Measurements from ENCODE around the gene ARHGAP45. TPM values are rescaled to one million over a fixed set of nuclear protein-coding genes. Genes with fewer than 3 reads are reported as not detected.
A peak's percentile ranks its signal among the peaks of the same experiment; 100 is the strongest.

Gene ARHGAP45
- total RNA-seq, 4 donors from 2014 or later, result 11.5 to 13.4 (median 12.6) TPM

DNA sequence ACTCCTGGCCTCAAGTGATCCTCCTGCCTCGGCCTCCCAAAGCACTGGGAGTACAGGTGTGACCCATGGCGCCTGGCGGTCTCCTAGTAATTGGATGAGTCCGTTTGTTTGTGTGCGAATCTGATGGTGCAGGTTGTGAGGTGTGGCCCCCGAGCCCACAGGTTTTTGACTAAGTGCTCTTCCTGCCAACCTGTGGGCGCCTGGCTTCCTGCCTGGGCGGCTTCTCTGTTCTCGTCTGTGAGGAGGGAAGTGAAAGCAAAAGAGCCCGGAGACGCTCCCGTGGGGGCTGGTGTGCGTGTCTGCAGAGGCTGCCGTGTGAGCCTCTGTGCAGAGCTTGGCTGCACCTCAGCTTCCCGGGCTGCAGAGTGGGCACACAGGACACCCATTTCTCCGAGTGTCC lies 10.0 kb downstream of the ARHGAP45 start:
- TF ChIP-seq EP300 (IDR thresholded peaks at IDR 0.05) (no peak), POLR2A (IDR thresholded peaks at IDR 0.05) (no peak), POLR2AphosphoS5 (IDR thresholded peaks at IDR 0.05) (no peak)
- TF ChIP-seq, protein P1, sequence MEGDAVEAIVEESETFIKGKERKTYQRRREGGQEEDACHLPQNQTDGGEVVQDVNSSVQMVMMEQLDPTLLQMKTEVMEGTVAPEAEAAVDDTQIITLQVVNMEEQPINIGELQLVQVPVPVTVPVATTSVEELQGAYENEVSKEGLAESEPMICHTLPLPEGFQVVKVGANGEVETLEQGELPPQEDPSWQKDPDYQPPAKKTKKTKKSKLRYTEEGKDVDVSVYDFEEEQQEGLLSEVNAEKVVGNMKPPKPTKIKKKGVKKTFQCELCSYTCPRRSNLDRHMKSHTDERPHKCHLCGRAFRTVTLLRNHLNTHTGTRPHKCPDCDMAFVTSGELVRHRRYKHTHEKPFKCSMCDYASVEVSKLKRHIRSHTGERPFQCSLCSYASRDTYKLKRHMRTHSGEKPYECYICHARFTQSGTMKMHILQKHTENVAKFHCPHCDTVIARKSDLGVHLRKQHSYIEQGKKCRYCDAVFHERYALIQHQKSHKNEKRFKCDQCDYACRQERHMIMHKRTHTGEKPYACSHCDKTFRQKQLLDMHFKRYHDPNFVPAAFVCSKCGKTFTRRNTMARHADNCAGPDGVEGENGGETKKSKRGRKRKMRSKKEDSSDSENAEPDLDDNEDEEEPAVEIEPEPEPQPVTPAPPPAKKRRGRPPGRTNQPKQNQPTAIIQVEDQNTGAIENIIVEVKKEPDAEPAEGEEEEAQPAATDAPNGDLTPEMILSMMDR (IDR thresholded peaks at IDR 0.05), result no peak
- DNase-seq (ENCODE audit: low spot score in 2 of 2), result peak in 1 of 2 donors; percentile 77
- Histone ChIP-seq H3K27ac (no peak overlapping the region), H3K4me1 (peaks cover 37% of the 10 kb centered on the region), H3K9me3 (no peaks in the 10 kb centered on the region), H3K36me3 (peaks cover 12% of the 10 kb centered on the region), H3K4me3 (peak overlapping the region; percentile 31), H3K27me3 (no peaks in the 10 kb centered on the region)
- 28% methylated on average over 12 of the region's 16 CpGs for WGBS

DNA sequence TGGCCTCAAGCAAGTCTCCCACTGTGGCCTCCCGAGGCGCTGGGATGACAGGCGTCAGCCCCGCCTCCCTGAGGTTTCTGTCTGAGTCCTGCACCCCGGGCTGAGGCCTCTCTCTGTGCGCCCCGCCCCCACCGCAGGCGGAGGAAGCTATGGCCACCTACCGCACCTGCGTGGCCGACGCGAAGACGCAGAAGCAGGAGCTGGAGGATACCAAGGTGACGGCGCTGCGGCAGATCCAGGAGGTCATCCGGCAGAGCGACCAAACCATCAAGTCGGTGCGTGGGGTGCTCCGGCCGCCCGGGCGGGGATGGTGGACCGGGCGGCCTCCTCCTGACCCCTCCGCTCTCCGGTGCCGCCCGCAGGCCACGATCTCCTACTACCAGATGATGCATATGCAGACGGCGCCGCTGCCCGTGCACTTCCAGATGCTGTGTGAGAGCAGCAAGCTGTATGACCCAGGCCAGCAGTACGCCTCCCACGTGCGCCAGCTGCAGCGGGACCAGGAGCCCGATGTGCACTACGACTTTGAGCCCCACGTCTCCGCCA lies 12.7 kb downstream of the ARHGAP45 start:
- H3K9me3 ChIP-seq, result no peaks in the 10 kb centered on the region
- H3K4me1 ChIP-seq, result peaks cover 37% of the 10 kb centered on the region
- no peaks in the 10 kb centered on the region for H3K27me3 ChIP-seq
- DNase-seq (ENCODE audit: low spot score in 2 of 2), result no peak
- no peak overlapping the region for H3K4me3 ChIP-seq
- H3K27ac ChIP-seq, result no peak overlapping the region
- TF ChIP-seq EP300 (IDR thresholded peaks at IDR 0.05), result no peak
- TF ChIP-seq, protein P1 (IDR thresholded peaks at IDR 0.05), result no peak
- TF ChIP-seq POLR2AphosphoS5 (IDR thresholded peaks at IDR 0.05), result no peak
- no peak for TF ChIP-seq POLR2A (IDR thresholded peaks at IDR 0.05)
- H3K36me3 ChIP-seq, result peaks cover 12% of the 10 kb centered on the region
- WGBS, result 92% methylated on average over 45 of the region's 45 CpGs

DNA sequence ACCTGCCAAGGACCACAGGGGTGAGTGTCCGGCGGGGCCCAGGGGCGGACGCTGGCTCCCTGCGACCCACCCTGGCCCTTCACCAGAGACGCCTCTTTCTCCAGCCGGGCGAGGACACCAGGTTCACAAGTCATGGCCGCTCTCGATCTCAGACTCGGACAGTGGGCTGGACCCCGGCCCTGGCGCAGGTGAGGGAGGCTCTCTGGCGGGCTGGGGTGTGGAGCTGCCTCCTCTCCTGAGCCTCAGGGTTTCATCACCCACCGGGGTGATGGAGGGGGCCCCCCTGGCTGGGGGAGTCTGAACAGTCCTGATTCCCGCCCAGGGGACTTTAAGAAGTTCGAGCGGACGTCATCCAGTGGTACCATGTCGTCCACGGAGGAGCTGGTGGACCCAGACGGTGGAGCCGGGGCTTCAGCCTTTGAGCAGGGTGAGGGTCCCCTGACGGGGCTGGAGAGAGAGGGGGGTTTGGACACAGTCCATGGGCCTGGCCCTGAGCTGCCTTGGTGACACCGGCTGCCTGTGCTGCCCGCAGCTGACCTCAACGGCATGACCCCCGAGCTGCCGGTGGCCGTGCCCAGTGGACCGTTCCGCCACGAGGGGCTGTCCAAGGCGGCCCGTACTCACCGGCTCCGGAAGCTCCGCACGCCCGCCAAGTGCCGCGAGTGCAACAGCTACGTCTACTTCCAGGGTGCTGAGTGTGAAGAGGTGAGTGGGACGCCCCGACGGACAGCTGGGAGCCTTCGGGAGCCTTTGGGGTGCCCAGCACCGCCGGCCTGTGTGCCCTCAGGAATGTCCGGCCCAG lies 13.6 kb downstream of the ARHGAP45 start:
- no peaks in the 10 kb centered on the region for H3K9me3 ChIP-seq
- no peaks in the 10 kb centered on the region for H3K27me3 ChIP-seq
- peaks cover 40% of the 10 kb centered on the region for H3K4me1 ChIP-seq
- peak in 1 of 2 donors; percentile 70 for DNase-seq (ENCODE audit: low spot score in 2 of 2)
- H3K27ac ChIP-seq, result no peak overlapping the region
- TF ChIP-seq, protein P1 (IDR thresholded peaks at IDR 0.05), result no peak
- TF ChIP-seq EP300 (IDR thresholded peaks at IDR 0.05) (no peak), POLR2AphosphoS5 (IDR thresholded peaks at IDR 0.05) (no peak), POLR2A (IDR thresholded peaks at IDR 0.05) (no peak)
- no peak overlapping the region for H3K4me3 ChIP-seq
- H3K36me3 ChIP-seq, result peaks cover 12% of the 10 kb centered on the region
- 91% methylated on average over 32 of the region's 50 CpGs for WGBS

DNA sequence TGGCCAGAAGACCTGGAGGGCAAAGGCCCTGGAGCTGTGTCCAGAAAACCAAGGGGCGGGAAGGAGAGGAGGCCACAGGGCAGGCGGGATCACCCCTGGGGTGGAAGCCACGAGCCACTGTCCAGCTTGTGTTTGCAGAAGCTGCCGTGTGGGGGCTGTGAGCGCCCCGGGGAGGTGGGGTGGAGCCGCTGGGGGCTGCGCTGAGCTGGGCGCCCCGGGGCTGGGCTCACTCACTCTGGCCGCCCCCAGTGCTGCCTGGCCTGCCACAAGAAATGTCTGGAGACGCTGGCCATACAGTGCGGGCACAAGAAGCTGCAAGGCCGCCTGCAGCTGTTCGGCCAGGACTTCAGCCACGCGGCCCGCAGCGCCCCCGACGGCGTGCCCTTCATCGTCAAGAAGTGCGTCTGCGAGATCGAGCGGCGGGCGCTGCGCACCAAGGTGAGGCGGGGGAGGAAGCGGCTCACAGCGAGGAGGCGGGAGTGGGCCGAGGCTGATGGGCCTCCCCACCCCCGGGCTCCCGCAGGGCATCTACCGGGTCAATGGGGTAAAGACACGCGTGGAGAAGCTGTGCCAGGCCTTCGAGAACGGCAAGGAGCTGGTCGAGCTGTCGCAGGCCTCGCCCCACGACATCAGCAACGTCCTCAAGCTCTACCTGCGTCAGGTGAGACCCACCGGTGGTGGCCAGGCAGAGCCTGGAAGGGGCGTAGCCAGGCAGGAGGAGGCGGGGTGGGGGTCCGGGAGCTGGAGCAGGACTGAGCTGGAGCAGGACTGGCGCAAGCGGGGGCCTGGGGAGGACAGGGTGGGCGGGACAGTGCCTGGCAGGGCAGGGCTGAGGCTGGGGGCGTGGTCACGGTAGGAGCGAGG lies 14.6 kb downstream of the ARHGAP45 start:
- TF ChIP-seq POLR2A (IDR thresholded peaks at IDR 0.05), result no peak
- TF ChIP-seq POLR2AphosphoS5 (IDR thresholded peaks at IDR 0.05), result no peak
- TF ChIP-seq, protein P1 (IDR thresholded peaks at IDR 0.05), result no peak
- TF ChIP-seq EP300 (IDR thresholded peaks at IDR 0.05), result no peak
- H3K4me1 ChIP-seq, result peaks cover 39% of the 10 kb centered on the region
- 62% methylated on average over 55 of the region's 58 CpGs for WGBS
- no peaks in the 10 kb centered on the region for H3K27me3 ChIP-seq
- no peak overlapping the region for H3K27ac ChIP-seq
- peaks cover 18% of the 10 kb centered on the region for H3K36me3 ChIP-seq
- H3K4me3 ChIP-seq, result peak overlapping the region; percentile 42
- H3K9me3 ChIP-seq, result no peaks in the 10 kb centered on the region
- no peak for DNase-seq (ENCODE audit: low spot score in 2 of 2)

Measured in suprapubic skin (tissue), 4 donors.